GM18502 (cell line): Measurements from ENCODE around the gene SLC18A2.
"Not testable (repeated sequence)": the region's sequence is repeated elsewhere in the genome, so short reads cannot be mapped to it uniquely, and the experiment has no call there.

Experiments
- ATAC-seq: cut with Tn5 transposase; IDR thresholded peaks from one replicate; pipeline ENCODE4 v1.9.1; 2021; ENCODE audit warnings: mild to moderate bottlenecking; ENCODE audit not compliant: unreplicated experiment, poor library complexity

The SLC18A2 gene

GRCh38 chr10:117230107-117230506, 10.8 kb upstream of the SLC18A2 start:
- ATAC-seq = not testable (repeated sequence)

GRCh38 chr10:117237401-117237991, 3.4 kb upstream of the SLC18A2 start:
- no peak for ATAC-seq

- ATAC-seq = no peak
Measured at GRCh38 chr10:117239051-117239450, 1.9 kb upstream of the SLC18A2 start.

- ATAC-seq = no peak
Measured at GRCh38 chr10:117239721-117240620, 943 bp upstream of the SLC18A2 start.

- no peak for ATAC-seq
Measured at GRCh38 chr10:117241541-117242462, 888 bp downstream of the SLC18A2 start.

- ATAC-seq = no peak
Measured at GRCh38 chr10:117242463-117242832, 1.5 kb downstream of the SLC18A2 start.

GRCh38 chr10:117246997-117247671, 6.2 kb downstream of the SLC18A2 start:
- ATAC-seq = no peak

- ATAC-seq = no peak
Measured at GRCh38 chr10:117248750-117249465, 8.0 kb downstream of the SLC18A2 start.

GRCh38 chr10:117249493-117250093, 8.7 kb downstream of the SLC18A2 start:
- ATAC-seq = no peak

- ATAC-seq = no peak
Measured at GRCh38 chr10:117250411-117250810, 9.5 kb downstream of the SLC18A2 start.

- ATAC-seq = no peak
Measured at GRCh38 chr10:117253908-117254307, 13.0 kb downstream of the SLC18A2 start.

- ATAC-seq = no peak
Measured at GRCh38 chr10:117254338-117254737, 13.4 kb downstream of the SLC18A2 start.

GRCh38 chr10:117254774-117255735, 14.1 kb downstream of the SLC18A2 start:
- ATAC-seq = no peak

- ATAC-seq = no peak
Measured at GRCh38 chr10:117255835-117256460, 15.0 kb downstream of the SLC18A2 start.

GRCh38 chr10:117256910-117257309, 16.0 kb downstream of the SLC18A2 start:
- ATAC-seq = no peak

- no peak for ATAC-seq
Measured at GRCh38 chr10:117257721-117258120, 16.8 kb downstream of the SLC18A2 start.

- no peak for ATAC-seq
Measured at GRCh38 chr10:117259279-117259678, 18.4 kb downstream of the SLC18A2 start.

- no peak for ATAC-seq
Measured at GRCh38 chr10:117260084-117260483, 19.2 kb downstream of the SLC18A2 start.
